GM10266 (cell line): Measurements from ENCODE around the gene TEP1.

Experiments used
- DNase-seq: peaks from one replicate; pipeline ENCODE4 v3.0.0; 2012; ENCODE audit errors: extremely low spot score
- TF ChIP-seq, protein P1 (sequence below): IDR thresholded peaks from 2 replicates; pipeline ENCODE4 v1.5.1; 2012; ENCODE audit warnings: mild to moderate bottlenecking, low read depth; ENCODE audit not compliant: control insufficient read depth, insufficient read depth; ENCODE audit errors: missing control alignments

Gene TEP1

GRCh38 chr14:20428010-20428365 is 14.7 kb upstream of the TEP1 start:
- TF ChIP-seq, protein P1, sequence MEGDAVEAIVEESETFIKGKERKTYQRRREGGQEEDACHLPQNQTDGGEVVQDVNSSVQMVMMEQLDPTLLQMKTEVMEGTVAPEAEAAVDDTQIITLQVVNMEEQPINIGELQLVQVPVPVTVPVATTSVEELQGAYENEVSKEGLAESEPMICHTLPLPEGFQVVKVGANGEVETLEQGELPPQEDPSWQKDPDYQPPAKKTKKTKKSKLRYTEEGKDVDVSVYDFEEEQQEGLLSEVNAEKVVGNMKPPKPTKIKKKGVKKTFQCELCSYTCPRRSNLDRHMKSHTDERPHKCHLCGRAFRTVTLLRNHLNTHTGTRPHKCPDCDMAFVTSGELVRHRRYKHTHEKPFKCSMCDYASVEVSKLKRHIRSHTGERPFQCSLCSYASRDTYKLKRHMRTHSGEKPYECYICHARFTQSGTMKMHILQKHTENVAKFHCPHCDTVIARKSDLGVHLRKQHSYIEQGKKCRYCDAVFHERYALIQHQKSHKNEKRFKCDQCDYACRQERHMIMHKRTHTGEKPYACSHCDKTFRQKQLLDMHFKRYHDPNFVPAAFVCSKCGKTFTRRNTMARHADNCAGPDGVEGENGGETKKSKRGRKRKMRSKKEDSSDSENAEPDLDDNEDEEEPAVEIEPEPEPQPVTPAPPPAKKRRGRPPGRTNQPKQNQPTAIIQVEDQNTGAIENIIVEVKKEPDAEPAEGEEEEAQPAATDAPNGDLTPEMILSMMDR: no peak
- no peak for DNase-seq

GRCh38 chr14:20427231-20428009 is 14.1 kb upstream of the TEP1 start:
- peak; percentile 76 for DNase-seq

DNA sequence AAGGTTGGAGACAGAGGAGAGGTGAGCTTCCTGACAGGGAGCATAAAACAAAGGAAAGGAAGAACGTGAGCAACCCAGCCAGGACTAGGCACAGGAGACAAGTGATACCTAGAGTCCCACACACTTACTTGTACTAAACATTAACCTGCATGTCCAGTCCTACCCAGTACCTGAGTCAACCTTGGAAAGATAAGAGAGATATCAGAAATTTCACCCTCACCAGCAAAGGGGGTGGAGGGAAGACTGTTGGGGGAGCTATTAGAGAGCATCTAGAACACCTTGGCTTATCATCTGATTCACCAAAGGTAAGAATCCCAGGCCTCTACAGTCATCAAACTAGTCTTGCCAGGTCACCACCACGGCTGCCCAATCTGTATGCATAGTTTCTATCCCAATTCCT is 11.6 kb upstream of the TEP1 start:
- TF ChIP-seq, protein P1: no peak
- no peak for DNase-seq

More at GRCh38 chr14:20427231-20428009, 14.1 kb upstream of the TEP1 start:
- TF ChIP-seq, protein P1: no peak

- TF ChIP-seq, protein P1: no peak
- DNase-seq: no peak
These were observed 9.6 kb upstream of the TEP1 start for GRCh38 chr14:20422886-20423285.

GRCh38 chr14:20421267-20421666 is 8.0 kb upstream of the TEP1 start:
- TF ChIP-seq, protein P1: no peak

GRCh38 chr14:20419419-20419818 is 6.1 kb upstream of the TEP1 start:
- TF ChIP-seq, protein P1: no peak
- DNase-seq: no peak

More at GRCh38 chr14:20421267-20421666, 8.0 kb upstream of the TEP1 start:
- DNase-seq: no peak

DNA sequence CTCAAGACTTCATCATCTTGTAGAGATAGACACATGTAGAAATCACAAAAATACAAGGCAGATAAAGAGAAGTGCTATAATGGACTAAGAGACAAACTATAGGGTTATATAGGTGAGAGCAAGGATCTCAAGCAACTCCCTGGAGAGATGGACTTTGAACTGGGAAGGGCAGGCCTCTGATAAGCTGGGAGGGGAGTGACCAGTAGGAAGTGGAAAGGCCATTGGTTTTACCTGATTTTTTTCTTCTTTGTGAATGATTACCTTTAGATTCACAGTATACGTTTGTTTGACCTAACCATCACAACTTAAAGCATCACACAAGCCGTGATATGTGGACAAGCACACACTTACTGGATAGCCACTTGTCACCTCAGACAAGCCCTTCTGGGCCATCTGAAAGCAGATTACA is 5.2 kb upstream of the TEP1 start:
- TF ChIP-seq, protein P1: no peak
- no peak for DNase-seq
